OCI-M1 (cell line): ENCODE results near the gene DLG3.
A peak's percentile ranks its signal among the peaks of the same experiment; 100 is the strongest.
"Not testable (repeated sequence)": the region's sequence is repeated elsewhere in the genome, so short reads cannot be mapped to it uniquely, and the experiment has no call there.

ENCODE experiments used
- DNase-seq: peaks from one replicate; lab custom pipeline; 2025; lab: John Stamatoyannopoulos, UW

Gene DLG3

DNA sequence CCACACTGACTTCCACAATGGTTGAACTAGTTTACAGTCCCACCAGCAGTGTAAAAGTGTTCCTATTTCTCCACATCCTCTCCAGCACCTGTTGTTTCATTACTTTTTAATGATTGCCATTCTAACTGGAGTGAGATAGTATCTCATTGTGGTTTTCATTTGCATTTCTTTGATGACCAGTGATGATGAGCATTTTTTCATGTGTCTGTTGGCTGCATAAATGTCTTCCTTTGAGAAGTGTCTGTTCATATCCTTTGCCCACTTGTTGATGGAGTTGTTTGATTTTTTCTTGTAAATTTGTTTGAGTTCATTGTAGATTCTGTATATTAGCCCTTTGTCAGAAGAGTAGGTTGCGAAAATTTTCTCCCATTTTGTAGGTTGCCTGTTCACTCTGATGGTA, 71.1 kb downstream of the DLG3 start:
- DNase-seq: not testable (repeated sequence)

GRCh38 chrX:70525733-70526132, 81.1 kb downstream of the DLG3 start:
- no peak for DNase-seq

DNA sequence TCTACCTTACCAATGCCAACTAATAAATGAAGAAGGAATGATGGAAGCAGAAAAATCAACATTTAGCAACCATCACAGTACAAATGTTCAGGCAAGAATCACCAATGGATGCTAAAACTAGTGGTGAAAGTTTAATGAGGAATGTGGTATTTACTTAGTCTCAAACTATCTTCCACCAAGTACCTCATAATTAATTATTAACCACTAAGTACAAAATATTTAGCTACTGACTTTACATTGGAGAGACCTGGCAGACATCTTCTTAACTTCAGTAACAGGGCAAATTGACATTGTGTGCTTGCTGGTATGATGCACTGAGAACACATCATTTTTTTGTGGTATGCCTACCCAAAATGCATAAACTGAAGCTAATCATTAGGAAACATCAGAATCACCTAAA, 82.4 kb downstream of the DLG3 start:
- DNase-seq: no peak

GRCh38 chrX:70527610-70528345, 83.1 kb downstream of the DLG3 start:
- no peak for DNase-seq

DNA sequence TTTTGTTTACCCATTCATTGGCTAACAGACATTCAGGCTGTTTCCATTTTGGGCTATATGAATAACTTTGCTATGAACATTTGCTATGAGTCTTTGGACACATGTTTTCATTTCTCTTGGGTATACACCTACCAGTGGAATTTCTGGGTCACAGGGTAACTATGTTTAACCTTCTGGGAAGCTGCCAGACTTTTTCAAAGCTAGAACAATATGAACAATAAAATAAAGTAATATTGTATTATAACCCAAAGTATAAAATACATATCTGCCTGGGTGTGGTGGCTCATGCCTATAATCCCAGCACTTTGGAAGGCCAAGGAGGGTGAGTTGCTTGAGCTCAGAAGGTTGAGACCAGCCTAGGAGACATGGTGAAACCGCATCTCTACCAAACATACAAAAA, 90.6 kb downstream of the DLG3 start:
- no peak for DNase-seq

DNA sequence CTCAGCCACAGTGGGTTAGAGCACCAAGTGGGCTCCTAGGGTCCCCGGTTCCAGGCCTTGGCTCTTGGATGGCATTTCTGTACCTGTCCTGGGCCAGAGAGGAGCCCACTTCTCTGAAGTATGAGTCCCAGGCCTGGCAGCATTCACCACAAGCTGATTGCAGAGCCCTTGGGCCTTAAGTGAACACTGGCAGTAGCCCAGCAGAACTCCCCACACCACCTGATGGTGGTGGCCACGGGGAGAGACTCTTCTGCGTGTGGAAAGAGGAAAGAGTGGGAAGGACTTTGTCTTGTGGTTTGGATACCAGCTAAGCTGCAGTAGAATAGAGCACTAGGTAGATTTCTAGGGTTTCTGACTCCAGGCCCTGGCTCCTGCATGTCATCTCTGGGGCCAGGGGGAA, 104.8 kb downstream of the DLG3 start:
- DNase-seq: no peak

GRCh38 chrX:70552130-70552704, 107.6 kb downstream of the DLG3 start:
- DNase-seq: peak; percentile 18

GRCh38 chrX:70553516-70553915, 108.9 kb downstream of the DLG3 start:
- peak; percentile 22 for DNase-seq

DNA sequence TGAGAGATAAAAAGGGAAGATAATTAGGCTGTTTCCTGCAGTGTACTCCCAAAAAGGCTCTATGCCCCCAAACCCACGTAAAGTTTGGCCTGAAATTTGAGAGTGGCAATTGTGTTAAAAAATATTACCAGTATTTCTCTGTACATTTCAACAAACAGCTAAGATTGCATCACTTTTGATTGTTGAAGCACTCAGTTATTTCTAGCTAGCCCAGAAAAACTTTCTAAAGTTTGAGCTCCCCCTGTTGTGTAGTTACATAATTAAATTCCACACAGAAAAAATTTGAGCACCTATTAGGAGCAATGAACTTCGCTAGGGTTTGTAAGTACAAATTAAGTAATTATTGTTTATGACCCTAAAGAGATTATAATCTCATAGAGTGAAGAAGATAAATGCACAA, 109.4 kb downstream of the DLG3 start:
- DNase-seq: peak; percentile 75

DNA sequence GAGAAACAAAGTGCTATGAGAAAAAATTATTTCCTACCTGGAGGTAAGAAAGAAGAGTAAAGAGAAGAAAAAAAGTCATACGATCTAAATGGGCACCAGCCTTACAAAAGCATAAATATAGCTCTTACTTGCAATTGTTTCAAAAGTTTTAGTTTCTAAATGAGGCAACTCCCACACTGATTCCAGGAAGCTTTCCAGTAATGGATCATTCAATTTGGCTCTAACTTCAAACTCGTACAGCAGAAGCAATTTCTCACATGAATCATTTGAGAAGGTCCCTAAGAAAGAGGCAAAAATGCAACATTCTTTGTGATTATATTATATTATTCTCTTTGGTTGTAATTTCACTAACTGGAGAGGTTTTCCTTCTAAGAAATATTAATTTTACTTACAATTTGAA, 109.9 kb downstream of the DLG3 start:
- no peak for DNase-seq

DNA sequence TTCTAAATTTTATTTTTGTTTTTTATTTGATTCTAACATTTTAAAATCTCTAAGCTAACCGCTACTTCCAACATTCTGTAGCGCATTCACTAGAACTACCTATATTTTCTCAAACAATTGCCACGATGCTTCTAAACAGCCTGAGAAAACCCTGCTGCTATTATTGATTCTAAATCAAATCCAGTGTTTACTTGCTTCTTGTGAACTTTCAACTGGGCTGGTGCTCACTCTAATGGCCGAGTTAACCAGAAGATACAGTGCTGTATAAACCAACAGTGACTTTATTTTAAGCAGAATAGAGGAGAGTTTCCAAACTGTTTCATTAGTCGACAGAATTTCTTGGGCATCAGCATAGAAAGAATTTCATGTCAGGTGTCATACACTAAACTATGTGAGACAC, 110.3 kb downstream of the DLG3 start:
- no peak for DNase-seq
